Measurements from ENCODE around the gene ABCG1.

ABCG1 gene

GRCh38 chr21:42272109-42272962 is 53.4 kb downstream of the ABCG1 start:
- DNase-seq (ENCODE audit: low spot score): no peak

GRCh38 chr21:42272984-42273600 is 54.2 kb downstream of the ABCG1 start:
- DNase-seq (ENCODE audit: low spot score): no peak

- DNase-seq (ENCODE audit: low spot score): no peak
Measured at GRCh38 chr21:42276076-42276475, 57.1 kb downstream of the ABCG1 start.

DNA sequence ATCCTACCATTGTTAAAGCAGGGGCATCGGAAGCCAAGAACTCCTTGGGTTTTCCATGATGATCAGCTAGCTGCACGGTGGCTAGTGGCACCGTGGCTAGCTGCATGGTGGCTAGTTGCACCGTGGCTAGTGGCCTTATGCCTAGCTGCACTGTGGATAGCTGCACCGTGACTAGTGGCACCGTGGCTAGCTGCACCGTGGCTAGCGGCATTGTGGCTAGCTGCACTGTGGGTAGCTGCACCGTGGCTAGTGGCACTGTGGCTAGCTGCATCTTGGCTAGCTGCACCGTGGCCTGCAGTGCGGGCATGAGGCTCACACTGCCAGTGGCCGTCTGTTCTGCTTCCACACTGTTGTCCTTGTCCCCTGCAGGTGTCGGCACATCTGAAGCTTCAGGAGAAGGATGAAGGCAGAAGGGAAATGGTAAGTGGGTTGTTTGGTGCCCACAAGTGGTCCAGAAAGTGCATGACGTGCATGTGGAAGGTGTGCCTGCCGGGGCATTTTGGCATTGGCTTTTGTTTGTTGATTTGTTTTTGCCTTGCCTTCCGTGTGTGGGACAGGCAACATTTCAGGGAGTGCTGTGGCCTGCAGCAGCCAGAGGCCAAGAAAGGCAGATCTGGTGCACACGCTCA is 57.7 kb downstream of the ABCG1 start:
- no peak for DNase-seq (ENCODE audit: low spot score)

DNA sequence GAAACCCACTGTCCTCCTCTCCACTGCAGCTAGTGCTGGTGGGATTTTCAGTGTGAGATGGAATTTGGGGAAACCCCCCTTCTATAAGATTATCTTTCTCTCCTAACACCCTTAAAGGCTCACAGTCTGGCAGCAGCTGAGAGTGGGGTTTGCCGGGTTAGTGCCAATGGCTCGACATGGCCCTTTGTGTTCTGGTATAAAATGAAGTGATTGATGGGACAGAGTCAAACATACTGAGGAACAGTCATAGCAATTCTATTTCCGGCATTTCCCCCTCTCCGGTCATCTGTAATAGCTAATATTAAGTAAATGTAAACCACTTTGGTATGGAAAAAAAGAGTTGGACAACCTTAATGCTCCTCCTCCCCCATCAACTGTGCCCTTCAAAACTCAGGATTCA is 58.7 kb downstream of the ABCG1 start:
- DNase-seq (ENCODE audit: low spot score): no peak

GRCh38 chr21:42278451-42279149 is 59.7 kb downstream of the ABCG1 start:
- DNase-seq (ENCODE audit: low spot score): no peak

DNA sequence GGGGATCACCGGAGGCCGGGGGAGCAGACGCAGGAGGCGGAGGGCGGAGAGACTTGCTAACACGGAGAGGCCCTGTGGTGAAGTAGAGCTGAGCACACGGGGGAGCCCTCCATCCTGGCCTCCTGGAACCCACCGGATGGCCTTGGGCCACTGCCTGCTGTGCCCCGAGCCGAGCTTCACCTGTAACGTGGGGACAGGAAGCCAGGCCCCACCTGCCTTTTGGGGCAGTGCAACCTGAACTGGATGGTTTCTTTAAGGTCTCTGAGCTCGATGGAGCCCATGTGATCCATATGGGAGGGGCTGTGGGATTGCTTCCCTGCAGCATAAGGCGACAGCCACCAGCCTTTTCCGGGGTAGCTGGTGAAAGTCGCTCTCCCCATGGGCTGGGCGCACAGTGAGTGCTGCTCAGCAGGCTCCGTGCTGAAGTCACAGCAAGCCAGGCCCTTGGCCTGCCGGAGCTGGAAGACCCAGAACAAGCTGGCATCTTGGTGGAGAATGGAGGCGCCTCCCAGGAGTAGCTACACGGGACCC is 60.5 kb downstream of the ABCG1 start:
- no peak for DNase-seq (ENCODE audit: low spot score)

GRCh38 chr21:42279888-42280287 is 60.9 kb downstream of the ABCG1 start:
- no peak for DNase-seq (ENCODE audit: low spot score)

GRCh38 chr21:42280356-42281180 is 61.6 kb downstream of the ABCG1 start:
- no peak for DNase-seq (ENCODE audit: low spot score)

- no peak for DNase-seq (ENCODE audit: low spot score)
Measured at GRCh38 chr21:42281181-42281680, 62.3 kb downstream of the ABCG1 start.

- no peak for DNase-seq (ENCODE audit: low spot score)
Measured at GRCh38 chr21:42282021-42282420, 63.1 kb downstream of the ABCG1 start.

DNA sequence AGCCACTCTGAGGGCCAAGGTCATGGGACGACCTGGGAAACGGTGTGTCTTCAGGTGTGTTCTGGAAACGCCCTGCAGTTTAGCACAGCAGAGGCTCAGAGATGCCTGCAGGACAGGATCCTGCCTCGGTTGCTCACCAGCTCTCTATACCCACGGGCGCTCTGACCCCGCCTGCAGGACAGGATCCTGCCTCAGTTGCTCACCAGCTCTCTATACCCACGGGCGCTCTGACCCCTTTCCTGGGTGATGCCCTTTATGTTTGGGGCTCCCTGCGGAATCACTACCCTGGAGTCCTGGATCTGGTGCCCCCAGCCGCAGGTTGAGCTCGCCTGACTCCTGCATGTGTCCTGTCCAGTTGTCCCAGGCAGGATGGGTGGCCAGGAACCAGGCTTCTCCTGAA is 63.8 kb downstream of the ABCG1 start:
- DNase-seq (ENCODE audit: low spot score): no peak

DNA sequence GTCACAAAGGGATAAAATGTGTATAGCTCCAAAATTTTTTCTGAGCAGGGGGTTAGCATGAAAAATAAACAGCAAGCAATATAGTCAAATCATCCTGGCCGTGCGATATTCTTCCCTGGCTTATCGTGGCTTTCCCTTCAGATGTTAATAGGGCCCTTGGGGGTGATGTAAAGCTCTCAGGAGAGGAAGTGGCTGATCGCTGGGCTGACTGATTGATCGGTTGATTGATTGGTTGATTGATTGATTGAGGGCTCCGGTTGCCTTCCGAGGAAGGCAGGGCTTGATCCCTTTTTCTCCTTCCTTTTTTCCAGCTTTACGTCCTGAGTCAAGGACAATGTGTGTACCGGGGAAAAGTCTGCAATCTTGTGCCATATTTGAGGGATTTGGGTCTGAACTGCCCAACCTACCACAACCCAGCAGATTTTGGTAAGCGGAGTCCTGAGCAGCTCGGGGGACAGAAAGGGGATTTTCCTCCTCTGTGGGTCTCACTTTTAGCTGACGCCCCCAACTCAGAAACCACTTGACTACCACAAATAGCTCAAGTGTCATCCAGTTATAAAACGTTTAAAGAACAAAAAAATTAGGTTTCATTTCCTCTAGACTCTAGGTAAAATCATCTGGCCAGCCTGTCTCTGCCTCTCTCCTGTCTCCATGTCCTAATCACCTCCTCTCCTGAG is 66.8 kb downstream of the ABCG1 start:
- no peak for DNase-seq (ENCODE audit: low spot score)

GRCh38 chr21:42286416-42286815 is 67.5 kb downstream of the ABCG1 start:
- DNase-seq (ENCODE audit: low spot score): no peak

- no peak for DNase-seq (ENCODE audit: low spot score)
Measured at GRCh38 chr21:42287193-42288083, 68.5 kb downstream of the ABCG1 start.

- no peak for DNase-seq (ENCODE audit: low spot score)
Measured at GRCh38 chr21:42288962-42289361, 70.0 kb downstream of the ABCG1 start.

- no peak for DNase-seq (ENCODE audit: low spot score)
Measured at GRCh38 chr21:42289926-42290325, 71.0 kb downstream of the ABCG1 start.

GRCh38 chr21:42290505-42290904 is 71.6 kb downstream of the ABCG1 start:
- DNase-seq (ENCODE audit: low spot score): no peak

- DNase-seq (ENCODE audit: low spot score): no peak
Measured at GRCh38 chr21:42291003-42291750, 72.2 kb downstream of the ABCG1 start.
